CMK (cell line): ENCODE measurements around the gene ITK.

Experiments used
- DNase-seq: peaks from one replicate; pipeline ENCODE4 v3.0.0-alpha.2; 2010; ENCODE audit warnings: low read depth

The ITK gene

DNA sequence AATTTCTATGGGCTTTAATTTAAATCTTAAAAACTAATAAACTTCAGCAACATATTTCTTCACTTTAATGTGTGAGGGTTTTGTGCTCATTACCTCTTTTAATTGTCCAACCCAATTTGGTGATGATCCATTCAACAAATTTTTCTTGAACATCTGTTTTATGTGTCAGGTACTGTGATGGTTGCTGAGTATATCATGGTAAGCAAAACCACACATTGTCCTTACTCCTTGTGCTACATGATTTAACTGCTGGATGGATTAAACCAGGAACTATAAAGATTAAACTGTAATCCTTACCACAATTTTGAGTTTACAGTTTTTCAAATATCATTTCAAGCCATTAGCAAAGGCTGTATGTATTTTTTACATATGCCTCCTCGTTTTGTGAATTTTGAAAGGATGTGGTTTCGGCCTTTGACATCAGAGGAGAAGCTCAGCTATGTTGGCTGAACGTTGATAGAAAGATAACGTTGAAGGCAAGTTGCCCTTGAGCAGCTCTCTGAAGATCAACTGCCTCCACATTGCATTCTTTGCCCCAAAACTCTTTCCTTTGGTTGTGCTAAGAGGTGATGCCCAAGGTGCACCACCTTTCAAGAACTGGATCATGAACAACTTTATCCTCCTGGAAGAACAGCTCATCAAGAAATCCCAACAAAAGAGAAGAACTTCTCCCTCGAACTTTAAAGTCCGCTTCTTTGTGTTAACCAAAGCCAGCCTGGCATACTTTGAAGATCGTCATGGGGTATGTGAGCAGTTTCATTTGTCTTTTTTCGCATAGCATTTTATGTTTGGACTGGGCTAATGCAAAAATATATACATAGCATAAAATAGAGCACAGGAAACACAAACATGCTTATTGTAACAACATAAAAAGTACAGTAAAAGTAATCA is at the start of gene ITK:
ITK (plus strand) TSS at position 467 of the 891 bp plus-strand sequence; CDS start at position 605, 138 bp downstream.
- DNase-seq: peak; percentile 12

DNA sequence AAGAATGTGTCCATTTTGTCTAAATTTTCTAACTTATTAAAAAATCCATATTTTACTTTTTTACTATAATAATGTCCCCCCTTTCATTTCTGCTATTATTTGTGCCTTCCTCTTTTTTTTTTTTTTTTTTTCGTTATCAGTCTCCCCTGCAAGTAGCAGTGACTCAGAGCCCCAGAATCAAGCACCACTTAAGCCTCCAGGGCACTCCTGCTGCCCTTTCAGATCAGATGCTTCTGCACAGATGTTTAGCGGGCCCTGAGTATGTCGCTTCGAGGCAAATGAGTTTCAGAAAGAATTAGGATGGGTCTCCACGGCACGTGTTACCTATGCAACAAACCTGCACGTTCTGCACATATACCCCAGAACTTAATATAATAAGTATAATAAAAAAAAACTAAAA is 49.7 kb upstream of the ITK start:
- no peak for DNase-seq

DNA sequence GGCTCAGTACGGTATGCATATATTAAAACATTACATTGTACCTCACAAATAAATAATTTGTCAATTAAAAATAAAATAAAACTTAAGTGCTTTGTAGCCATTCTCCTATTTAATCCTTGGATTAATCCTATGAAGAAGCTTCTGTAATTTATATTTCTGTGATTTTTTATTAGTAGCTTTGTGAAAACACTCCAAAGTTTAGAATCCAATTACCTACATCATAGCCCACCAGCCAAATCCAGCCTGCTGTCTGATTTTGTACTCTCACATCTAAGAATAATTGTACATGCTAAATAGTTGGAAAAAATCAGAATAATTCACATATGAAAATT is 48.4 kb upstream of the ITK start:
- DNase-seq: no peak

DNA sequence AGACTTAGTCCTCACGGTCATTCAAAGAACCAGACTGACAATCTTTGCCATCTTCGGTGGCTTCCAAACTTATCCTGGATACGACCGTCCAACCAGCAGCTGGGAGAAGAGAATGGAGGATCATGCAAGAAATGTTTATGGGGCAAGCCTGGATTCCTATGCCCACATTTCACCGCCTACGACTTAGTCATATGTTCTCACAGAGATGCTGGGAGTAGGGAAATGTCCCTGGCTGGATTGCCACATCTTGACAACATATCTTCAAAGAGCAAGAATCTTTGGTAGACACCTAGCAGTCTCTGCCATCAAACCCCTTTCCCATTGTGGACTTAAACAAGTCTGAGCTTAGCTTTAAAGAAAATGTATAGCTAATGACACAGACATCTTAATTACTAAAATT is 42.9 kb upstream of the ITK start:
- DNase-seq: no peak

DNA sequence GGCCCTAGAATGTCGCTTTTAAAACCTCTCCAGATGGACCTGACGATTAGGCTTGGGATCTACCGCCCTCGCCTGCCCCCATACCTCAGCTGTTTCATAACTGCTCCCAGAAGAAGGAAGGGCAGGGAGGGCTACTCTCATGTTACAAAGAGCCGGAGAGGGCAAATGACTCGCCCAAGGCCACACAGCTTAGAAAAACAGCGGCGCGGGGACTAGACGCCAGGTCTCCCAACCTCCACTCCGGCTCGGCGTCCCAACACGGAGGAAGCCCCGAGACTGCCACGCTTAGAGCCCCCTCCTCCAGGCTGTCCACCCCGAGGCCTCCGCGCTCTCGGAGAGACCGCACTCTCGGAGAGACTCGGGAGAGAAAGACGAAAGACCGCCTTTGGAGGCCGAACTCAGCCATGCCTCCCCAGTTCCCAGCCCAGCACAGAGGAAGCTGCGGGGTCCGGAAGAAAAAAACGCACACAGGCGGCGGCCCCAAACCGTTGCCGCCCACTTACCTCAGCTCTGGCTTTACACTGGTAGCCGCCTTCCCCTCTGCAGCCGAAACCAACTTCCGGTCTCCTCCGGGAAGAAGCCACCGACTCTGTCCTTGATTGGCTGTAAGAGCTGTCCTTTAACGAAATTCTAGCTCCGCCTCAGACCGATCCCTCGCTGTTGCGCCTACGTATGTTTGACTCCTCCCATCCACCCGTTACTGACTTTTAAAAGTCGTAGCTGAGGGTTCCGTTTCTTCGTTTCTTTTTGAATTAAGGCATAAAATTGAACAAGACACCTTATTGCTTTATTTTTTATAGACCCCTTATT is 38.1 kb upstream of the ITK start, which contains the start of gene MED7:
MED7 (minus strand) TSS at position 549 of the 810 bp plus-strand sequence. CDS start 3,434 bp downstream, outside the sequence.
- peak; percentile 92 for DNase-seq

DNA sequence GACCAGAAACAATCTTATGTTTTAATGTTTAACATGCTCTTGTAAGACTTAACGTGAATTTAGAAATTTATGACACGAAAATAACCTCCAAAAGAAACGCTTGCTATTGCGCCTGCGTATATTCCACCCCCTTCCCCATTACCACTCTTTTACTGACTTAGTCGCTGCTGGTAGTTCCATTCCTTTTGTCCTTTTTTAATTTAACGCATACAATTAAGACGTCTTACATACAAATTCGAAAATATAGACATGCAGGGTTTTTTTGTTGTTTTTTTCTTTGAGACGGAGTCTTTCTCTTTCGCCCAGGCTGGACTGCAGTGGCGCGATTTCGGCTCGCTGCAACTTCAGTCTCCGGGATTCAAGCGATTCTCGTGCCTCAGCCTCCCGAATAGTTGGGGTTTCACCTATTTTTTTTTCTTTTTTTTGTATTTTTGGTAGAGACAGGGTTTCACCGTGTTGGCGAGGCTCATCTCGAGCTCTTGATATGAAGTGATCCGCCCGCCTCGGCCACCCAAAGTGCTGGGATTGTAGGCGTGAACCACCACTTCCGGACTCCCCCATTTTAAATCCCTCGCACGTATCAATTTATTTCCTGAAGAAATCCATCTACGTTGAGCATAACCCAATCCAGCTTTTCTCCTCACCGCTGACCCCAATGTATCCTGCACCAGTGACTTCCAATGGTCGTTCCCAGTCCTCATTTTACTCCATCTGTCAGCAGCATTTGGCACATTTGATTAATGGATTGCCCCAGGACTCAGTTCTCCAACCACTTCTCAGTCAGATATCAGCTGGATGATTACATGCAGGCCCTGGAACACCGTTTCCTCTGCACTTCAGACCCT is 37.3 kb upstream of the ITK start:
- no peak for DNase-seq

DNA sequence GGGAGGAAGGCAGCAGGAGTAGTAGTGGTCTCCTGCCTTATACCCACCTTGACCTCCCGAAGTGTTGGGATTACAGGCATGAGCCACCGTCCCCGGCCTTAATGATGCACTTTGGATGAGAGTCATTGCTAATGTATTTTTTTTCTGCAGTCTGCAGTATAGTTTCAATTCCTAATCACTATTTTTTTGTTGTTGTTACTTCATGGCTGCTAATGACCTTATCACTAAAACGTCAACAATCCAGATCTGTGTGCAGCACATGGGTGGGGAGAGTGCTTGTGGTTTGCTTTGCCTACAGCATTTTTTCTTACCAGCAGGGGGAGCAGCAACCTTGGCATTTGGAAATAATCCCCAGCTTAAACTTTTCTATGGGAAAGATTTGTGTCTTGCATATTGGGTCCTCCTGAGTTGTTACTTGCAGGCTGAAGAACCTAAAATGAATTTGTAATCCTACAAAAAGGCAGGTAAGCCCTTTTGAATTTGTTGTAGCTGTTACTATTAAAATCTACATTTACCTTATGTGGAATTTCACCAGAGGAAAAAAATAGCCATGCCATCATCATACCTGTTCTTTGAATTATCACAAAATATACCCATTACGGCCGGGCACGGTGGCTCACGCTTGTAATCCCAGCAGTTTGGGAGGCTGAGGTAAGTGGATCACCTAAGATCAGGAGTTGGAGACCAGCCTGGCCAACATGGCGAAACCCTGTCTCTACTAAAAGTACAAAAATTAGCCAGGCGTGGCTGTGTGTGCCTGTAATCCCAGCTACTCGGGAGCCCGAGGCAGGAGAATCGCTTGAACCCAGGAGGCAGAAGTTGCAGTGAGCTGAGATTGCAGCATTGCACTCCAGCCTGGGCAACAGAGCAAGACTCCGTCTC is 31.7 kb upstream of the ITK start:
- peak; percentile 37 for DNase-seq

DNA sequence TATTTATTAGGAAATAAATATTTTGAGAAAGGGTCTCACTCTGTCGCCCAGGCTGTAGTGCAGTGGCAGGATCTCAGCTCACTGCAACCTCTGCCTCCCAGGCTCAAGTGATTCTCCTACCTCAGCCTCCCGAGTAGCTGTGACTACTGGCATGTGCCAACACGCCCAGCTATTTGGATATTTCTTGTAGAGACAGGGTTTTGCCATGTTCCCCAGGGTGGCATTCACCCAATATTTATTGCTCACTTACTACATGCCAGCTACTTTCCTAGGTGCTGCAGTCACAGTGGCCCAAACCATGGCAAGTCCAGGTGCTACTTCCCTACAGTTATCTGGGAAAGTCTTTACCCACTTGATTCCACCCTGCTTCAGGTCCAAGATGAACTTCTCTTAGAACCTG is 29.6 kb upstream of the ITK start:
- DNase-seq: no peak

DNA sequence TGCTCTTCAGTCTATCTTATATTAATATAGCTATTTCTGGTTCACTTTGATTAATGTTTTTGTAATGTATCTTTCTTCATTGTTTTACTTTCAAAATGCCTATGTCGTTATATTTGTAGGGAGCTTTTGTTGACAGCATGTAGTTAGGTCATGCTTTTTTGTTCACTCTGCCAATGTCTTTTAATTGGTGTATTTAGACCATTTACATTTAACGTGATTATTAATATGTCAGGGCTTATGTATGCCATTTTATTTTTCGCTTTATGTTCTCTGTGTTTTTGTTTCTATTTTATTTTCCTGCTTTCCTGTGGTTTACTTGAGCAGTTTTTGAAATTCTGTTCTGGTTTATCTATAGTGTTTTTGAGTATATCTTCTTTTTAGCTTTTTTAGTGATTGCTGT is 25.3 kb upstream of the ITK start:
- DNase-seq: no peak

DNA sequence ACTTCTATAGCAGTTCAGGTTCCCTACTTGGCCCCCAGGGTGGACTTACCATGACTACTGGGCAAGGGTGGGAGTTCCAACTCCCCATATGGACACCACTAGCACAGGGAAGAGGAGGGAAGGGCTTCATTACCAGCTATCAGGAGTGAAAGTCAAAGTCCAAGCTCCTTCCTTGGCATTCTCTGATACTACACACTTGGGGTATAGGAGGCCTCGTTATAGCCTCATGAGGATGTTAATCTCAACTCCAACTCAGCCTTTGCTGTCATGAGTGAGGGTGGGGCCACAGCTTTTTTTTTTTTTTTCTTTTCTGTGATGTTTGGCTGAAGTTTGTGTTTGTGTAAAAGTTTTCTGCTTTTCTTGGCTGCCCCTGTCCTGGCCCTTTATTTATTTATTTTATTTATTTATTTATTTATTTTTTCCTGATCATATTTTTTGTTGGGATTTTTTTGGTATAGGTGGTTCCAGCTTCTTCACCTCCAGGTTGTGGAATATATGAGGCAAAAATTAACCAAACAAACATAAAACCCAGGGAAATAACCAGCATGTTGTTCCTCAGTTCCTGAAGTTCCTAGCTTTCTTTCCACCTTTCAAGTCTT is 23.2 kb upstream of the ITK start:
- no peak for DNase-seq

DNA sequence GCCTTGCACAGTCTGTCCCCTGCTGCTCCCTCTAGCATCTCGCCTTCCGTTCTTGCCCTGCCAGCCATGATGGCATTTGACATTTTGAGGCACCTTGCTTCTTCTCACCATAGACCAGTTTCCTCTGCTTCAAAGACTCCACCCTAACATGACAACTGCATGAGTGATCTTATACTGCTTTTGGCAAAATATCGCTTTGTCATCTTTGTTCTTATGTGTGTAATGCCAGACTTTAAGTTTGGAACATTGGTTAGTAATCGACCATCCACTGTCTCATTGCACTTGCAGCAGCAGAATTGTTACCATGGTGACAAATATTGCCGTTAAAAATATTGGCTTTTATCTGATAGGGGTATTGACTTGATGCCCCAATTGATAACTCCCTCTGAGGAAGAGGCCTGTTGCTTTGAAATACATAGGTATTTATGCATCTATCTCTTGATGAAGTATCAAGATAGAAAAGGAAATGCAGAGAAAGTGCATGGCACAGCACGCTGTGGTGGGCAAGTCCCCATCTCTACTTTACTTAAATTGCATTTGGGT is 21.4 kb upstream of the ITK start:
- DNase-seq: no peak

DNA sequence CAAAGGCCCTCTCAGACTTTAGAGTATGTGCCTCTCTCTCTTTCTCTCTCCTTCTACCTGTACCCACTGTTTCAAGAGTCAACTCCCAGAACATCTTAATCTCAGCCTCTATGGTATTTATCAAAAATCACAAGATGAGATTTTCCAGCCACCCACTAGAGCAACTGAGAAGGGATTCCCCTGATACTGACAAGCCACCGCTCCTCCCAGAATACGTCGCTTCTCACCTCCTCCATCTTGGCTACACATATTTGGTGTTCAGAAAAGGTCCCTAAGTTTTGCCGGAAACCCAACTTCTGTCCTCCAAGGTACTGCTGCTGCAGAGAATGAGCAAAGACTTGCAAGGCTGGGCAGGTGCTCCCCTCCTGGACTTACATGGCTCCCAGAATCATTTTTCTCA is 20.6 kb upstream of the ITK start:
- DNase-seq: no peak

DNA sequence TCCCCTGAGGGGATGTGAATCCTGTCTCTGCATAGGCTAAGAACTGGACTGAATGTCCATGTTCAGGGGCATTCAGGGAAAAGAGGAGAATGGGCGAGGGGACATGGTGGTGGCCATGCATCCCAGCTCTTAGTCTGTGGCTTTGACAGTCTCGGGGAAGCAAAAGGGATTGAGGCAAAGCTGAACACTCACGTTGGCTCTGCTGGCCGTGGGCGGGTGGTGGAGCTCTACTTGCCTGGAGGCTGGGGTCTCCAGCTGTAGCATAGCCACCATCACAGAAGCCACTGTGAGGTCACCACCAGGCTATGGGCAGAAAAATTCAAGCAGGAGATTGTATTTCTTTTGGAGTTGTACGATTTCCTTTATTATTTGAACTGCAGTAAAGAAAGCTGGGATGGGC is 18.6 kb upstream of the ITK start:
- DNase-seq: no peak

DNA sequence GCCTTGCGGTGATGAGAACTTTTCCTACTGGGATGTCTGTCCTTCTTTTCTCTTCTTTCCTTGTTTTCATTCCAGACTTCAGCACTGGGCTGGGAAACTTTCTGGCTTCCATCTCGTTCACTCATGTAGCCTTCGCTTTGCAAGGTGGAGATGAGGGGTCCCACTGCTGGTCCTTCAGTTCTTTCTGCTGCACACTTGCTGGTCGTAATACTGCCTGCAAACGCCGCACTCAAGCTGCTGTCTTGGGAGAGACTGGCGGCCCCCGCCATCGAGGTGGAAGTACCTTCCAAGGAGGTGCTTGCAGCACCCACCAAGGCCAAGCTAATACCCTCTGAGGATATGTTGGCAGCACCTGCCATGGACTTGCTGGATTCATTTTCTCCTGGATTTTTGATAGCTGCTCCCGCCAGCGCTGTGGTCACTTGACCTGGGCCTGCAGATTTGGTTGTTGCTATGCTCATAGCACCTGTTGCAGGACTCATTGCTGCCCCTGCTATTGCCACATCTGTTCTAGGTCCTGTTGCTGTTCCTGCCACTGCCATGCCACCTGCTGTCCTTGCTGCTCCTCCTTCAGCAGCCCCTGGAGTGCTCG is 17.6 kb upstream of the ITK start:
- no peak for DNase-seq

DNA sequence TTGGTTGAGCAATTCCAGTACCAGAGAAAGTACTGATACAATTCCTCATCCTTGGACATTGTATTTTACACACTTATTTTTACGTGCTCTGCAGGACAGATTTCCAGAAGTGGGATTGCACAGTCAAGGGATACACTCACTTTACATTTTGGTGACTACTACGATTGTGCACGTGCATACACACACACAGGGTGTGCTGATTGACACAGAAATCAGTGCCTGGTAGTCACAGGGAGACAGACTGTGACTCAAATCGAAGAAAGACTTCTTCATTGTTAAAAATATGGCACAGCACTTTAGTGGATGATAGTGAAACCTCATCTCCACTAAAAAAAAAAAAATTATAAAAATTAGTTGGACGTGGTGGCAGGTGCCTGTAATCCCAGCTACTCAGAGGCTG is 16.1 kb upstream of the ITK start:
- no peak for DNase-seq

DNA sequence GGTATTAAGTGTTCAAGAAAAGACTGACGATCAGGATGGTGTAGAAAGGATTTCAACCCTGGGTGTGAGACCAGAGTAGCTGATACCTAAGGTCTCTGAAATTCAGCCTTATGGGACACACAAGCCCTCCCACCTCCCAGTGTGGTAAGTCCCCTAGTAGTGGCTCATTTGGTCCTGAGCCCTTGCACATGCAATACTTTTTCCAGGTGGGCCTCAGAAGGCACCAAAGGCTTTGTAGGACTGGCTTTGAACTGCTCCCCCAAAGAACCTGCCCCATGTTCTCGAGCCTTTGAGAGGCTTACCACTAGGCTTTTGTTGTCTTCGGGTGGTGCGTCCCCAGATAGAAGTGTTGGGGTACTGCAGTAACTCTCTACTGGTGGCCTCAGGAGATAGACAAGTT is 15.4 kb upstream of the ITK start:
- no peak for DNase-seq

DNA sequence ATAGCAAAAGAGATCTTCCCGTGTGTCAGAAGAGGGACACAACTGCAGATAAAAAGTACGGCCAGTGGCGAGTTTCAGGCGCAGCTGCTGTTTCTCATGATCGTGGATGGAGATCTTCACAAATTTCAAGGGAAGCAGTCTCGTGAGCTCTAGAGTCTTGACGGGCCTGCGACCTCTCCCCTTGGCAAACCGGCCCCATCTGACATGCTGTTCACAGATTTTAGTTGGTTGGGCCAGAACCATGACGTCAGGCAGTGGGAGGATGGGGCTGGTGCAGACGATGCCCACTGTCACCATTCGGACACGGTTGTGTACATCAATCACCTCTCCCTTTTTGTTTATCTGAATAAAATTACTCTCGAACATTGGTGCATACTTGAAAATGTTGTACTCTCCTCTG is 15.0 kb upstream of the ITK start:
- no peak for DNase-seq

DNA sequence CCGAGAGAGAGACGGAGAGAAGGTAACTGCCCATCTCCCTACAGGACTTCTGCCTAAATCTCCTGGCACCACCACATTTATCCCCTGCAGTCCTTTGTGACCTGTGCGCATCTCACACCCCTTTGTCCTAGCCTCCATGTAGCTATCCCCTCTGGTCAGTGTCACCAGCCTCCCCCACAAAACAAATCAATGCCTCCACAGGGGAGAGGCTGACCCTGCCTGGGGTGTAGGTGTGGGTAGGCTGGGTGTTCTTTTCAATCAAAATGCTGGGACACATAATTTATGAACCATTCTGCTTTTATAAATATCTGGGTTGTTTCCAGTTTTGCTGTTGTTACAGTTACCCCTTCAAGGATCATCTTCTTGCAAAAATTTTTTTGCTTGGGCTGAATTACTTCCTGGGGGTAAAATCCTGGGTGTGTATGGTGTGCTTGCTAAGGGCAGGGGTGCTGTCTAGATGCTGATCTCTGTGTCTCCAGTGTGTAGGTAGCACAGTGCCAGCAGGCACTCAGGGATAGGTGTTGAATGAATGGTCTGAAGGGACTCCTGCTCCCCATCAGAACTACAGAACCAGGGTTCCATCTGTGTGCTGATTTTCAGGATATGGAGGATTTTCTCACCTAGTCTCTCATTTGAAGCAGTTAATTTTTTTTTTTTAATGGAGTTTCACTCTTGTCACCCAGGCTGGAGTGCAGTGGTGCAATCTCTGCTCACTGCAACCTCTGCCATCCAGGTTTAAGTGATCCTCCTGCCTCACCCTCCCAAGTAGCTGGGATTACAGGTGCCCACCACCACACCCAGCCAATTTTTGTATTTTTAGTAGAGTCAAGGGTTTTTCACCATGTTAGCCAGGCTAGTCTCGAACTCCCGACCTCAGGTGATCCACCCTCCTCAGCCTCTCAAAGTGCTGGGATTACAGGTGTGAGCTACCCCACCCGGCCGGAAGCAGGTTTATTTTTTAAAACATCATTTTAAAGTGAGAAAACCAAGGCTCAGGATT is 14.1 kb upstream of the ITK start, which contains the start of gene GARIN3:
GARIN3 (minus strand) TSS at position 51 of the 1,000 bp plus-strand sequence. CDS start 96 bp downstream, outside the sequence.
- no peak for DNase-seq

DNA sequence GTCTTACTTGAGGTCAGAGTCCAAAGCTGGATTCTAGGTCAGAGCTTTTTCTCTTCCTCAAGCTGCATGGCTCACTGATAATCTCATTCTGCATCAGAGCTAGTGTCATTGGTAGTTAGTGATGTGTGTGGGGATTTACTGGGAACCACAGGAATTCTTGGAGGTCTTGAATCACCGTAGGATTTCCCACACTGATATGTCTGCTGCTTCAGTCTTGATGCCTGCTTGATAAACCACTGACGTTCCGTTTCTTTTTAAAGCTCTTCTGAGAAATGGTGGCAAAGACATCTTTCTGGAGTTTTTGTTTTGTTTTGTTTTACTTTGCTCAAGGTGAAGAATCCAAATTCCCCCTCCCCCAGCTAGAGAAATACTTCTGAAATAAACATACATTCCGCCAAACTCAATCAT is 13.4 kb upstream of the ITK start:
- no peak for DNase-seq
